Epithelial cell of proximal tubule (primary cell): ENCODE results near the gene SMAD3. TPM values are rescaled to one million over a fixed set of nuclear protein-coding genes. Genes with fewer than 3 reads are reported as not detected.
"Not testable (repeated sequence)": the region's sequence is repeated elsewhere in the genome, so short reads cannot be mapped to it uniquely, and the experiment has no call there.

ENCODE experiments used
- DNase-seq: peaks from one replicate; pipeline ENCODE4 v3.0.0-alpha.2; 2011; ENCODE audit warnings: low read depth
- H3K4me3 ChIP-seq: 2 replicates; pipeline ENCODE4 v1.5.1; 2011; ENCODE audit warnings: low read depth, mild to moderate bottlenecking, low read length
- CTCF ChIP-seq: conservative IDR thresholded peaks from 2 replicates; pipeline ENCODE4 v1.5.1; 2012; ENCODE audit warnings: low read depth, mild to moderate bottlenecking, low read length
- total RNA-seq: library from RNA; depleted of rRNA; stranded (reverse); fragments of >200 nt; gene quantifications from 2 replicates; pipeline ENCODE4 v1.2.3, GENCODE V29; 2015

Gene SMAD3
- total RNA-seq, 1 donor from 2014 or later: 97.4 TPM

- peak overlapping the region; percentile 91 for H3K4me3 ChIP-seq
- DNase-seq: no peak
- no peak for TF ChIP-seq CTCF
These were observed 3.5 kb downstream of the SMAD3 start for GRCh38 chr15:67068710-67069400.

GRCh38 chr15:67070150-67070549 is 4.7 kb downstream of the SMAD3 start:
- TF ChIP-seq CTCF: no peak
- no peak for DNase-seq
- peak overlapping the region; percentile 9 for H3K4me3 ChIP-seq

GRCh38 chr15:67070892-67071664 is 5.7 kb downstream of the SMAD3 start:
- no peak for TF ChIP-seq CTCF
- H3K4me3 ChIP-seq: no peak overlapping the region
- DNase-seq: no peak

GRCh38 chr15:67072442-67072841 is 7.0 kb downstream of the SMAD3 start:
- no peak for TF ChIP-seq CTCF
- DNase-seq: no peak
- H3K4me3 ChIP-seq: no peak overlapping the region

DNA sequence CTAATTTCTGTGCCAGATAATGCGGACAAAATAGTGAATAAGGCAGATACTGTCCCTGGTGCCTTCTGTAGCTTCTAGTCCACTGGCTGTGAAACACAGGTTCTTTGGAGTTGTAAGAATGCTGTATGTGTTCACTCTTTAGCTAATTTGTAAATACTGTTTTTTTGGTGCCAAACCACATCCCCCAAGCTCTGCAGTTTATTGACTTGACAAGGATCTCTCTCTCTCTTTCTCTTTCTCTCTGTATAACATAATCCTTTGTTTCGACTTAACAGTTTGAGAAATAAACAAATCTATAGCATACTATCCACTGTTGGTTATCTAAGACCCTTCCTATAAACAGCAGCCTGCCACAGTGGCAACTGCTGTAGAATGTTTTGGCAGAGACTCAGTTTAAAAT is 7.6 kb downstream of the SMAD3 start:
- DNase-seq: no peak

DNA sequence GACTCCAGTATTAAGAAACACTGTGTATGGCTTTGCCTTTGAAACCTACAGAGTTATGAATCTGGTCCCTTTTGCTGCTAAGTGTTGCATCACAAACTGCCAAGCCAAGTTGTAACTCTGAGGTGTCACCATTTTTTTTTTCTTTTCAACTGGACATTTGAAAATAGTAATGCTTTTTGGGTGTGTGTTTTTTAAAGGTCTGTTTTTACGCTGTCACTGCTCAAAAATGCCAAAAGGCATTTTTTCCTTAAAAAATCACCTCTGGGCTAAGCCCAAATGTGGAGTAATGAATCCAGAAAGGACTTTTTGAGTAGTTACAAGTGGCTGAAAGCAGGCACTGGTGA is 9.5 kb downstream of the SMAD3 start:
- no peak for TF ChIP-seq CTCF
- no peak for DNase-seq
- H3K4me3 ChIP-seq: no peak overlapping the region

More for the DNA sequence above, 7.6 kb downstream of the SMAD3 start:
- H3K4me3 ChIP-seq: no peak overlapping the region
- no peak for TF ChIP-seq CTCF

DNA sequence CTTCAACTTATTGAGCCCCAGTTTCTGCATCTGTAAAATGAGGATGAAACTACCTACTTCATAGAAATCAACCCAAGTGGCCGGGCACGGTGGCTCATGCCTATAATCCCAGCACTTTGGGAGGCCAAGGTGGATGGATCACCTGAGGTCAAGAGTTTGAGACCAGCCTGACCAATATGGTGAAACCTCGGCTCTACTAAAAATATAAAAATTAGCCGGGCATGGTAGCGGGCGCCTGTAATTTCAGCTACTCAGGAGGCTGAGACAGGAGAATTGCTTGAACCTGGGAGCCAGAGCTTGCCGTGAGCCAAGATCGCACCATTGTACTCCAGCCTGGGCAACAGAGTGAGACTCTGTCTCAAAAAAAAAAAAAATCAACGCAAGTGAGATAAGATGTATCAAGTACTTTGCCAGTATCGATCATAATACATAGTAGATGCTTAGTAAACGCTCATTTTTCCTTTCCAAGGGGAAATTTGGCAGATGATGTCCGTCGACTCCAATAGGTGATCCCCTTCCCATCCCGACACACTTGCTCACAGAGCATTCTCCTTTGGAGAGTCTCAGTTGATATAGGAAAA is 10.2 kb downstream of the SMAD3 start:
- not testable (repeated sequence) for H3K4me3 ChIP-seq, DNase-seq
